A549 (cell line): ENCODE measurements around the gene FOCAD. TPM values are rescaled to one million over a fixed set of nuclear protein-coding genes. Genes with fewer than 3 reads are reported as not detected.

Experiments used
- ATAC-seq, 2 experiments: fragments of 200-7000 bp in 1 of 2; fragments of >200 bp in 1 of 2; cut with Nextera tagmentation in 1 of 2; cut with Tn5 transposase in 1 of 2; 3 replicates each; pipeline versions ENCODE4 v1.8.0 to v1.9.1; 2018 to 2020; ENCODE audit warnings: mild to moderate bottlenecking in 1 of 2, moderate library complexity in 1 of 2
- CTCF ChIA-PET: fragments of 300-600 bp; sonication (Branson Sonifier 250); formaldehyde crosslinking; extraction: SDS; loops from one replicate; lab custom pipeline; 2021; ENCODE audit warnings: antibody characterized with exemption, inconsistent platforms; lab: Yijun Ruan, JAX
- POLR2A ChIA-PET: fragments of 350-600 bp; formaldehyde crosslinking; extraction: SDS; loops from one replicate; lab custom pipeline; 2021; ENCODE audit warnings: antibody characterized with exemption, inconsistent platforms; lab: Yijun Ruan, JAX
- DNase-seq, 2 experiments: peaks; one replicate each; pipeline versions ENCODE4 v3.0.0 to v3.0.0-alpha.2; 2011 to 2016; ENCODE audit warnings: low read depth in 1 of 2, low spot score in 1 of 2
- FAIRE-seq: peaks from 2 replicates; lab custom pipeline; 2011; peaks lifted over from hg19 to GRCh38; lab: Jason Lieb, UNC
- H3K27ac ChIP-seq, 2 experiments: fragments of >200 bp; sonication (Bioruptor Twin); formaldehyde crosslinking; 3 replicates each; pipeline ENCODE4 v1.5.1; 2016 to 2017
- H3K4me1 ChIP-seq: fragments of >200 bp; sonication (Bioruptor Twin); formaldehyde crosslinking; 3 replicates; pipeline ENCODE4 v1.6.1; 2016
- H3K4me2 ChIP-seq: fragments of >200 bp; sonication (Bioruptor Twin); formaldehyde crosslinking; 3 replicates; pipeline ENCODE4 v1.6.1; 2016
- H3K4me3 ChIP-seq: fragments of >200 bp; sonication (Bioruptor Twin); formaldehyde crosslinking; 3 replicates; pipeline ENCODE4 v1.5.1; 2016
- H3K9me3 ChIP-seq: fragments of >200 bp; sonication (Bioruptor Twin); formaldehyde crosslinking; 3 replicates; pipeline ENCODE4 v1.6.1; 2016
- CBX8 ChIP-seq: fragments of 200-600 bp; sonication (generic); IDR thresholded peaks from 2 replicates; pipeline ENCODE4 v1.6.1; 2016
- CEBPB ChIP-seq, 2 experiments: fragments of >200 bp in 1 of 2; sonication (Bioruptor Twin) in 1 of 2; formaldehyde crosslinking in 1 of 2; IDR thresholded peaks; 2 replicates each; pipeline ENCODE4 v1.6.1; 2012 to 2016
- CHD4 ChIP-seq: fragments of 200-600 bp; sonication (generic); IDR thresholded peaks from 2 replicates; pipeline ENCODE4 v1.6.1; 2016; ENCODE audit warnings: antibody characterized with exemption, mild to moderate bottlenecking, borderline replicate concordance
- EHF ChIP-seq: fragments of 250-450 bp; sonication (Bioruptor Pico); IDR thresholded peaks from 2 replicates; pipeline ENCODE4 v1.5.0; 2020; ENCODE audit warnings: mild to moderate bottlenecking
- EP300 ChIP-seq, 2 experiments: fragments of >200 bp; sonication (Bioruptor Twin); formaldehyde crosslinking; IDR thresholded peaks; 2 replicates in 1 of 2; 3 replicates in 1 of 2; pipeline ENCODE4 v1.6.1; 2016 to 2017
- ESRRA ChIP-seq: fragments of 150-350 bp; IDR thresholded peaks from 2 replicates; pipeline ENCODE4 v1.6.1; 2014; ENCODE audit warnings: mild to moderate bottlenecking, low read length, borderline replicate concordance
- FOSB ChIP-seq: fragments of 250-450 bp; sonication (Bioruptor Pico); IDR thresholded peaks from 2 replicates; pipeline ENCODE4 v1.5.0; 2020; ENCODE audit warnings: mild to moderate bottlenecking, moderate library complexity
- HDAC2 ChIP-seq: fragments of 200-600 bp; sonication (generic); IDR thresholded peaks from 2 replicates; pipeline ENCODE4 v1.6.1; 2016
- KDM5A ChIP-seq: fragments of 200-600 bp; sonication (generic); IDR thresholded peaks from 2 replicates; pipeline ENCODE4 v1.6.1; 2016; ENCODE audit warnings: antibody characterized with exemption, mild to moderate bottlenecking
- MAFK ChIP-seq: fragments of 450-650 bp; IDR thresholded peaks from 2 replicates; pipeline ENCODE4 v1.6.1; 2014; ENCODE audit not compliant: partially characterized antibody
- MYC ChIP-seq: IDR thresholded peaks from 2 replicates; pipeline ENCODE4 v1.6.1; 2012; ENCODE audit warnings: mild to moderate bottlenecking, inconsistent platforms, low read length, improper control_type of control experiment, borderline replicate concordance
- NFE2L2 ChIP-seq: fragments of 150-350 bp; conservative IDR thresholded peaks from 2 replicates; pipeline ENCODE4 v1.6.1; 2014; ENCODE audit warnings: low read length
- NR3C1 ChIP-seq: fragments of >200 bp; sonication (Bioruptor Twin); formaldehyde crosslinking; IDR thresholded peaks from 3 replicates; pipeline ENCODE4 v1.6.1; 2017
- RFX5 ChIP-seq: fragments of 450-650 bp; IDR thresholded peaks from 2 replicates; pipeline ENCODE4 v1.7.1; 2014; ENCODE audit warnings: antibody characterized with exemption, mild to moderate bottlenecking, moderate library complexity
- TFCP2L1 ChIP-seq: fragments of 250-450 bp; sonication (Bioruptor Pico); IDR thresholded peaks from 2 replicates; pipeline ENCODE4 v1.5.0; 2021; ENCODE audit warnings: mild to moderate bottlenecking
- TP53 ChIP-seq: fragments of 250-450 bp; sonication (Bioruptor Pico); IDR thresholded peaks from 2 replicates; pipeline ENCODE4 v1.5.0; 2021; ENCODE audit warnings: mild to moderate bottlenecking, moderate library complexity
- ZC3H11A ChIP-seq: fragments of 450-650 bp; IDR thresholded peaks from 2 replicates; pipeline ENCODE4 v1.6.1; 2014; ENCODE audit warnings: antibody characterized with exemption, mild to moderate bottlenecking
- ZFP36 ChIP-seq: fragments of 450-650 bp; IDR thresholded peaks from 2 replicates; pipeline ENCODE4 v1.6.1; 2014; ENCODE audit warnings: borderline replicate concordance; ENCODE audit not compliant: partially characterized antibody
- ZNF302 ChIP-seq: fragments of 250-450 bp; sonication (Bioruptor Pico); IDR thresholded peaks from 2 replicates; pipeline ENCODE4 v1.9.0; 2021; ENCODE audit warnings: inconsistent platforms, mild to moderate bottlenecking, moderate library complexity
- WGBS: methylation state at CpG from one replicate; pipeline ENCODE4 v1.1.6; 2017; ENCODE audit errors: missing lambda C conversion rate; 5-methylcytosine and 5-hydroxymethylcytosine counted together
- polyA plus RNA-seq, 4 experiments: library from polyadenylated mRNA; depleted of rRNA in 3 of 4; stranded (reverse); fragments of >200 nt; fragmentation: RNase III in 1 of 4; extraction: RNeasy Plus Mini Kit Qiagen cat#74134 plus additional on column Dnase treatment in 1 of 4; gene quantifications; 2 replicates in 3 of 4; 3 replicates in 1 of 4; pipeline ENCODE4 v1.2.3, GENCODE V29; 2011 to 2017
- TF ChIP-seq, protein P1 (sequence below): fragments of 250-450 bp; sonication (Bioruptor Pico); IDR thresholded peaks from 2 replicates; pipeline ENCODE4 v1.5.0; 2021; ENCODE audit warnings: mild to moderate bottlenecking, moderate library complexity, borderline replicate concordance
- TF ChIP-seq, protein P2 (sequence below): fragments of 200-600 bp; sonication (generic); IDR thresholded peaks from 2 replicates; pipeline ENCODE4 v1.6.1; 2016; ENCODE audit warnings: antibody characterized with exemption, mild to moderate bottlenecking, moderate library complexity
- TF ChIP-seq, protein P3 (sequence below): IDR thresholded peaks from 2 replicates; pipeline ENCODE4 v1.6.1; 2012; ENCODE audit warnings: low read depth, borderline replicate concordance
- TF ChIP-seq, protein P4 (sequence below): fragments of 450-650 bp; IDR thresholded peaks from 2 replicates; pipeline ENCODE4 v1.6.1; 2014; ENCODE audit warnings: antibody characterized with exemption

FOCAD gene
- polyA plus RNA-seq, 2 of the 4 experiments (the other 2 are of a cell fraction): 22.0 to 53.8 TPM

DNA sequence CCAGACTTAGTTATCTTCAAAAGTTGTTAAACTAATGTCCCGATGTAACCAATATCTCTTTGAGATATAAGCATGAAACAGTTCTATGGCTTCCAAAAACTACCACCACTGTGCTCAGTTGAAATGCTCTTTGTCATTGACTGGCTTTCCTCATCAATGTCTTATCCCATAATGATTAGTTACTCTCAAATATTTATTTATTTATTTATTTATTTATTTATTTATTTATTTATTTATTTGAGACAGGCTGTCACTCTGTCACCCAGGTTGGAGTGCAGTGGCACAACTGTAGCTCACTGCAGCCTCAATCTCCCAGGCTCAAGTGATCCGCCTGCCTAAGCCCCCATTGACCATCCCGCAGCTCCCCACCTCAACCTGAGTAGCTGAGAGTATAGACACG lies 33.7 kb upstream of the FOCAD start:
- DNase-seq (no peak), ATAC-seq (no peak), FAIRE-seq (no peak)
- TF ChIP-seq ZC3H11A: peak; percentile 81
- no peak for TF ChIP-seq MYC
- ChIA-PET CTCF (interaction anchor here (1.0 to 2.9 kb wide), 2 partner anchors 25 to 293 kb away, joined by 3 to 13 read pairs; no protein-coding TSS in a partner anchor), POLR2A (no interaction called here)
- 93% methylated on average over 4 of the region's 4 CpGs for WGBS
- no peak overlapping the region for H3K4me2 ChIP-seq
- no peaks in the 10 kb centered on the region for H3K4me1 ChIP-seq
- H3K27ac ChIP-seq: no peak overlapping the region
- H3K9me3 ChIP-seq: no peaks in the 10 kb centered on the region
- no peak overlapping the region for H3K4me3 ChIP-seq

DNA sequence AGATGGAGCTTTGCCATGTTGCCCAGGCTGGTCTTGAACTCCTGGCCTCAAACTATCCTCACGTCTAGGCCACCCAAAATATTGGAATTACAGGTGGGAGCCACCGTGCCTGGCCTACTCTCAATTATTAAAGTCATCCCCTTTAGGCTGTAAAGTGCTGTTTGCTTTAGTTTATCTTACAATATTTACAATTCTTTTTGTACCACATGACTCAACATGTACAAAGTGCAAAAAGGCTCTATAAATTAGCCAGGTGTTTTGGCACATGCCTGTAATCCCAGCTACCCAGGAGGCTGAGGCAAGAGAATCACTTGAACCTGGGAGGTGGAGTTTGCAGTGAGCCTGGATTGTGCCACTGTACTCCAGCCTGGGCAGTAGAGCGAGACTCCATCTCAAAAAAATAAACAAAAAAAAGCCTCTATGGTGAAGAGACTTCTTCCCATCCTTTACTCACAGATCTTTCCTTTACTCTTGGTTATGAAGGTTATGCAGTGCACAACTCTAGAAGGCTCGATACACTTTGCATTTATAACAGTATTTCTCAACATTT lies 33.2 kb upstream of the FOCAD start:
- ChIA-PET POLR2A (no interaction called here), CTCF (interaction anchor here (1.3 to 2.9 kb wide), 2 partner anchors 26 to 460 kb away, joined by 3 to 13 read pairs; no protein-coding TSS in a partner anchor)
- TF ChIP-seq NR3C1 (no peak), NFE2L2 (no peak), ESRRA (no peak), TFCP2L1 (no peak), HDAC2 (no peak), MYC (no peak), MAFK (no peak), EP300 (IDR thresholded peaks at IDR 0.05) (no peak), KDM5A (no peak), ZFP36 (no peak), ZNF302 (CRISPR knock-in tag) (no peak), CEBPB (IDR thresholded peaks at IDR 0.05) (no peak)
- TF ChIP-seq, protein P1, sequence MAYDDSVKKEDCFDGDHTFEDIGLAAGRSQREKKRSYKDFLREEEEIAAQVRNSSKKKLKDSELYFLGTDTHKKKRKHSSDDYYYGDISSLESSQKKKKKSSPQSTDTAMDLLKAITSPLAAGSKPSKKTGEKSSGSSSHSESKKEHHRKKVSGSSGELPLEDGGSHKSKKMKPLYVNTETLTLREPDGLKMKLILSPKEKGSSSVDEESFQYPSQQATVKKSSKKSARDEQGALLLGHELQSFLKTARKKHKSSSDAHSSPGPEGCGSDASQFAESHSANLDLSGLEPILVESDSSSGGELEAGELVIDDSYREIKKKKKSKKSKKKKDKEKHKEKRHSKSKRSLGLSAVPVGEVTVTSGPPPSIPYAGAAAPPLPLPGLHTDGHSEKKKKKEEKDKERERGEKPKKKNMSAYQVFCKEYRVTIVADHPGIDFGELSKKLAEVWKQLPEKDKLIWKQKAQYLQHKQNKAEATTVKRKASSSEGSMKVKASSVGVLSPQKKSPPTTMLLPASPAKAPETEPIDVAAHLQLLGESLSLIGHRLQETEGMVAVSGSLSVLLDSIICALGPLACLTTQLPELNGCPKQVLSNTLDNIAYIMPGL: no peak
- TF ChIP-seq, protein P2, sequence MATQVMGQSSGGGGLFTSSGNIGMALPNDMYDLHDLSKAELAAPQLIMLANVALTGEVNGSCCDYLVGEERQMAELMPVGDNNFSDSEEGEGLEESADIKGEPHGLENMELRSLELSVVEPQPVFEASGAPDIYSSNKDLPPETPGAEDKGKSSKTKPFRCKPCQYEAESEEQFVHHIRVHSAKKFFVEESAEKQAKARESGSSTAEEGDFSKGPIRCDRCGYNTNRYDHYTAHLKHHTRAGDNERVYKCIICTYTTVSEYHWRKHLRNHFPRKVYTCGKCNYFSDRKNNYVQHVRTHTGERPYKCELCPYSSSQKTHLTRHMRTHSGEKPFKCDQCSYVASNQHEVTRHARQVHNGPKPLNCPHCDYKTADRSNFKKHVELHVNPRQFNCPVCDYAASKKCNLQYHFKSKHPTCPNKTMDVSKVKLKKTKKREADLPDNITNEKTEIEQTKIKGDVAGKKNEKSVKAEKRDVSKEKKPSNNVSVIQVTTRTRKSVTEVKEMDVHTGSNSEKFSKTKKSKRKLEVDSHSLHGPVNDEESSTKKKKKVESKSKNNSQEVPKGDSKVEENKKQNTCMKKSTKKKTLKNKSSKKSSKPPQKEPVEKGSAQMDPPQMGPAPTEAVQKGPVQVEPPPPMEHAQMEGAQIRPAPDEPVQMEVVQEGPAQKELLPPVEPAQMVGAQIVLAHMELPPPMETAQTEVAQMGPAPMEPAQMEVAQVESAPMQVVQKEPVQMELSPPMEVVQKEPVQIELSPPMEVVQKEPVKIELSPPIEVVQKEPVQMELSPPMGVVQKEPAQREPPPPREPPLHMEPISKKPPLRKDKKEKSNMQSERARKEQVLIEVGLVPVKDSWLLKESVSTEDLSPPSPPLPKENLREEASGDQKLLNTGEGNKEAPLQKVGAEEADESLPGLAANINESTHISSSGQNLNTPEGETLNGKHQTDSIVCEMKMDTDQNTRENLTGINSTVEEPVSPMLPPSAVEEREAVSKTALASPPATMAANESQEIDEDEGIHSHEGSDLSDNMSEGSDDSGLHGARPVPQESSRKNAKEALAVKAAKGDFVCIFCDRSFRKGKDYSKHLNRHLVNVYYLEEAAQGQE: no peak
- TF ChIP-seq, protein P3, sequence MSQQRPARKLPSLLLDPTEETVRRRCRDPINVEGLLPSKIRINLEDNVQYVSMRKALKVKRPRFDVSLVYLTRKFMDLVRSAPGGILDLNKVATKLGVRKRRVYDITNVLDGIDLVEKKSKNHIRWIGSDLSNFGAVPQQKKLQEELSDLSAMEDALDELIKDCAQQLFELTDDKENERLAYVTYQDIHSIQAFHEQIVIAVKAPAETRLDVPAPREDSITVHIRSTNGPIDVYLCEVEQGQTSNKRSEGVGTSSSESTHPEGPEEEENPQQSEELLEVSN: no peak
- no peaks in the 10 kb centered on the region for H3K9me3 ChIP-seq
- H3K4me1 ChIP-seq: no peaks in the 10 kb centered on the region
- H3K27ac ChIP-seq: no peak overlapping the region
- FAIRE-seq (no peak), DNase-seq (no peak), ATAC-seq (no peak)
- H3K4me3 ChIP-seq: no peak overlapping the region
- 46% methylated on average over 4 of the region's 4 CpGs for WGBS
- H3K4me2 ChIP-seq: no peak overlapping the region

DNA sequence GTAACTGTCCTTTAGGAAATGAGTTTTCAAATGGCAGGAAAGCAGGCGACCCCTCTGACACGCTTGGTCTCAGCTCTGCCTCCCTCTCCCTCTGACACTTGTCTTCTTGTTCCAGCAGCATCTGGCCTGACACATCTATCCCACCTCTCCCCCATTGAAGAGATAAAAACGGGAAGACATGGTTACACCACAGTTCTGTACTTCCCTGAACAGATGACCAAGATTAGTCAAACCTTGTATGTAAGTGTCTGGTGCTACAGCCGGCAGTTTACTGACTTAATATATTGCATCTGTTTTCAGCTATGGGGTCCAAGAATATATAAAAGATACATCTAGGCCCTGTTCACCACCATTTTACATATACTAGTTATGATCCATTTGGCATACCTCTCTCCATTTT lies 32.1 kb upstream of the FOCAD start:
- no peak for DNase-seq
- H3K4me3 ChIP-seq: no peak overlapping the region
- ATAC-seq: no peak
- no peaks in the 10 kb centered on the region for H3K9me3 ChIP-seq
- 71% methylated on average over 4 of the region's 4 CpGs for WGBS
- H3K4me2 ChIP-seq: no peak overlapping the region
- H3K4me1 ChIP-seq: no peaks in the 10 kb centered on the region
- ChIA-PET POLR2A (no interaction called here), CTCF (interaction anchor here (0.6 to 2.9 kb wide), 5 partner anchors 12 to 459 kb away, joined by 3 to 13 read pairs (median 3); no protein-coding TSS in a partner anchor)
- FAIRE-seq: no peak
- TF ChIP-seq, protein P4, sequence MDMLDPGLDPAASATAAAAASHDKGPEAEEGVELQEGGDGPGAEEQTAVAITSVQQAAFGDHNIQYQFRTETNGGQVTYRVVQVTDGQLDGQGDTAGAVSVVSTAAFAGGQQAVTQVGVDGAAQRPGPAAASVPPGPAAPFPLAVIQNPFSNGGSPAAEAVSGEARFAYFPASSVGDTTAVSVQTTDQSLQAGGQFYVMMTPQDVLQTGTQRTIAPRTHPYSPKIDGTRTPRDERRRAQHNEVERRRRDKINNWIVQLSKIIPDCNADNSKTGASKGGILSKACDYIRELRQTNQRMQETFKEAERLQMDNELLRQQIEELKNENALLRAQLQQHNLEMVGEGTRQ: no peak
- TF ChIP-seq RFX5: no peak
- no peak for TF ChIP-seq TP53
- TF ChIP-seq MYC: no peak
- TF ChIP-seq EP300 (IDR thresholded peaks at IDR 0.05): no peak
- TF ChIP-seq CBX8: no peak
- no peak for TF ChIP-seq EHF (CRISPR knock-in tag)
- no peak for TF ChIP-seq ZC3H11A
- no peak for TF ChIP-seq FOSB
- no peak for TF ChIP-seq CHD4
- H3K27ac ChIP-seq: no peak overlapping the region
